Erythroblast (primary cell): Measurements from ENCODE around the gene KRTAP4-11.
"Not testable (repeated sequence)": the region's sequence is repeated elsewhere in the genome, so short reads cannot be mapped to it uniquely, and the experiment has no call there.

ENCODE experiments used
- GATA1 ChIP-seq: IDR thresholded peaks from 2 replicates; pipeline ENCODE4 v1.6.1; 2011; ENCODE audit warnings: low read depth, mild to moderate bottlenecking, control low read depth, low read length, moderate library complexity
- POLR2A ChIP-seq: IDR thresholded peaks from 2 replicates; pipeline ENCODE4 v1.6.1; 2011; ENCODE audit warnings: mild to moderate bottlenecking, low read length

- TF ChIP-seq POLR2A, GATA1: not testable (repeated sequence)
These were observed 5.8 kb upstream of the KRTAP4-11 start, which contains the start of gene KRTAP4-12 for GRCh38 chr17:41123991-41124371.
